WTC11 (cell line): ENCODE results near the gene MYOM1.

Experiments used
- ATF3 ChIP-seq: sonication (generic); formaldehyde crosslinking; conservative IDR thresholded peaks from 2 replicates; pipeline ENCODE4 v1.8.1; 2022; ENCODE audit warnings: mild to moderate bottlenecking, missing genetic modification reagents
- CTCF ChIP-seq: fragments of 200-600 bp; IDR thresholded peaks from 2 replicates; pipeline ENCODE4 v1.8.0; 2022; ENCODE audit warnings: antibody characterized with exemption
- ERG ChIP-seq: fragments of 250-450 bp; sonication (Bioruptor Pico); IDR thresholded peaks from 2 replicates; pipeline ENCODE4 v1.8.0; 2021; ENCODE audit warnings: mild to moderate bottlenecking
- KAT7 ChIP-seq: sonication (generic); formaldehyde crosslinking; IDR thresholded peaks from 2 replicates; pipeline ENCODE4 v1.8.1; 2023; ENCODE audit warnings: missing genetic modification reagents, mild to moderate bottlenecking, borderline replicate concordance
- OVOL2 ChIP-seq: fragments of 250-450 bp; sonication (Bioruptor Pico); IDR thresholded peaks from 2 replicates; pipeline ENCODE4 v1.9.0; 2021; ENCODE audit warnings: mild to moderate bottlenecking, borderline replicate concordance

GRCh38 chr18:3254725-3255124 is 35.0 kb upstream of the MYOM1 start:
- TF ChIP-seq CTCF (no peak), ATF3 (CRISPR knock-in tag) (no peak), ERG (no peak), OVOL2 (CRISPR knock-in tag) (no peak), KAT7 (CRISPR knock-in tag) (no peak)
